ENCODE results near the gene RAVER2.

GRCh38 chr1:64838486-64838885, 93.6 kb downstream of the RAVER2 start:
- TF ChIP-seq ZNF274 (IDR thresholded peaks at IDR 0.05; ENCODE audit: low read depth, low read length): no peak
- TF ChIP-seq YY1 (IDR thresholded peaks at IDR 0.05; ENCODE audit: insufficient read depth, insufficient read length): no peak
